Natural killer cell (primary cell): ENCODE results near the gene ZNF3. TPM values are rescaled to one million over a fixed set of nuclear protein-coding genes. Genes with fewer than 3 reads are reported as not detected.

Source experiments
- ATAC-seq, 3 donors: fragments of 150-1000 bp in 2 of 3; fragments of 200-7000 bp in 1 of 3; cut with Tn5 transposase; 1 replicate in 1 of 3; 2 replicates in 2 of 3; pipeline ENCODE4 v1.10.0; 2021; ENCODE audit warnings: mild to moderate bottlenecking in 2 of 3, moderate library complexity in 2 of 3
- DNase-seq, 2 donors: peaks; one replicate each; pipeline versions ENCODE4 v3.0.0 to v3.0.0-alpha.2; 2013 to 2021; ENCODE audit warnings: mixed read lengths in 1 of 2
- H3K27ac ChIP-seq: one replicate; pipeline ENCODE4 v1.5.1; 2013; ENCODE audit warnings: mild to moderate bottlenecking, low read length
- H3K27me3 ChIP-seq: one replicate; pipeline ENCODE4 v1.6.1; 2013; ENCODE audit warnings: low read length; ENCODE audit not compliant: control insufficient read depth, insufficient read depth
- H3K36me3 ChIP-seq: one replicate; pipeline ENCODE4 v1.6.1; 2013; ENCODE audit warnings: low read length; ENCODE audit not compliant: control insufficient read depth, insufficient read depth
- H3K4me1 ChIP-seq: one replicate; pipeline ENCODE4 v1.6.1; 2013; ENCODE audit warnings: low read length; ENCODE audit not compliant: control insufficient read depth, insufficient read depth
- H3K4me3 ChIP-seq: one replicate; pipeline ENCODE4 v1.5.1; 2013; ENCODE audit warnings: low read length
- H3K9me3 ChIP-seq: one replicate; pipeline ENCODE4 v1.6.1; 2013; ENCODE audit warnings: low read length; ENCODE audit not compliant: control insufficient read depth, insufficient read depth
- H3K27ac Mint-ChIP-seq, 2 donors: one replicate each; pipeline ENCODE4 v1.8.0; 2022; ENCODE audit warnings: mild to moderate bottlenecking in 2 of 2, mixed read lengths in 2 of 2, moderate library complexity in 1 of 2
- H3K27me3 Mint-ChIP-seq, 2 donors: one replicate each; pipeline ENCODE4 v1.8.0; 2022; ENCODE audit warnings: low read depth in 2 of 2, mixed read lengths in 2 of 2
- H3K36me3 Mint-ChIP-seq: one replicate; pipeline ENCODE4 v1.8.0; 2022; ENCODE audit warnings: mixed read lengths
- H3K4me1 Mint-ChIP-seq, 2 donors: one replicate each; pipeline ENCODE4 v1.8.0; 2022; ENCODE audit warnings: mixed read lengths in 2 of 2
- H3K4me3 Mint-ChIP-seq: one replicate; pipeline ENCODE4 v1.8.0; 2022; ENCODE audit warnings: mild to moderate bottlenecking, moderate library complexity, mixed read lengths
- H3K9me3 Mint-ChIP-seq, 2 donors: one replicate each; pipeline ENCODE4 v1.8.0; 2022; ENCODE audit warnings: mixed read lengths in 2 of 2
- CTCF ChIP-seq: fragments of 200-600 bp; IDR thresholded peaks from one replicate; pipeline ENCODE4 v1.8.0; 2022; ENCODE audit warnings: antibody characterized with exemption
- WGBS: methylation state at CpG from one replicate; pipeline ENCODE4 v1.1.7; 2013; ENCODE audit warnings: missing lambda C conversion rate; ENCODE audit not compliant: insufficient coverage; 5-methylcytosine and 5-hydroxymethylcytosine counted together
- intact Hi-C: fragments of 100-400 bp; cut with micrococcal nuclease; formaldehyde crosslinking; loops from one replicate; pipeline ENCODE4 v1.14.2; 2022
- total RNA-seq, 4 donors: library from RNA; stranded (reverse); fragments of 120-200 nt in 1 of 4; gene quantifications; one replicate each; pipeline versions ENCODE4 v1.2.3 to v1.2.4, GENCODE V29; 2013 to 2022

Gene ZNF3
- total RNA-seq, 3 donors from 2014 or later (not counting 1 experiment from before 2014, with no cell fraction given): 37.8 to 51.6 (median 49.0) TPM

GRCh38 chr7:100035876-100036275, 45.6 kb downstream of the ZNF3 start:
- 76% methylated on average over 4 of the region's 6 CpGs for WGBS
- intact Hi-C loops: no loop called here
- Histone ChIP-seq H3K4me1 (peaks cover 4% of the 10 kb centered on the region), H3K9me3 (no peaks in the 10 kb centered on the region), H3K27ac (no peak overlapping the region), H3K4me3 (no peak overlapping the region), H3K27me3 (no peaks in the 10 kb centered on the region), H3K36me3 (peaks cover 42% of the 10 kb centered on the region)
- Mint-ChIP-seq H3K4me3 (no peak overlapping the region), H3K4me1 (peaks cover 0 to 5% of the 10 kb centered on the region in 2 donors), H3K27me3 (no peaks in the 10 kb centered on the region), H3K9me3 (no peaks in the 10 kb centered on the region), H3K27ac (no peak overlapping the region), H3K36me3 (peaks cover 22% of the 10 kb centered on the region)
- TF ChIP-seq CTCF: no peak
- DNase-seq: no peak
- ATAC-seq: no peak

- no peak for ATAC-seq
Observed at GRCh38 chr7:100034871-100035510, 46.5 kb downstream of the ZNF3 start.

GRCh38 chr7:100033526-100033925, 48.0 kb downstream of the ZNF3 start:
- TF ChIP-seq CTCF: no peak

More at GRCh38 chr7:100034871-100035510, 46.5 kb downstream of the ZNF3 start:
- no peaks in the 10 kb centered on the region for H3K9me3 ChIP-seq
- Mint-ChIP-seq H3K27me3 (no peaks in the 10 kb centered on the region), H3K4me1 (no peaks in the 10 kb centered on the region), H3K4me3 (no peak overlapping the region), H3K9me3 (no peaks in the 10 kb centered on the region), H3K36me3 (peaks cover 22% of the 10 kb centered on the region), H3K27ac (peak overlapping the region in 1 of 2 donors; percentile 30)
- no peak overlapping the region for H3K4me3 ChIP-seq
- H3K27me3 ChIP-seq: no peaks in the 10 kb centered on the region
- no peak for DNase-seq
- intact Hi-C loops: no loop called here
- H3K36me3 ChIP-seq: peaks cover 45% of the 10 kb centered on the region
- TF ChIP-seq CTCF: no peak
- no peaks in the 10 kb centered on the region for H3K4me1 ChIP-seq
- H3K27ac ChIP-seq: no peak overlapping the region
- WGBS: 94% methylated on average over 8 of the region's 8 CpGs

GRCh38 chr7:100029596-100029995, 51.9 kb downstream of the ZNF3 start:
- peak overlapping the region in 1 of 2 donors; percentile 9 for H3K27ac Mint-ChIP-seq
- no peak for DNase-seq
- peaks cover 50% of the 10 kb centered on the region for H3K36me3 ChIP-seq

More at GRCh38 chr7:100033526-100033925, 48.0 kb downstream of the ZNF3 start:
- H3K4me1 ChIP-seq: no peaks in the 10 kb centered on the region
- Mint-ChIP-seq H3K27me3 (no peaks in the 10 kb centered on the region), H3K27ac (no peak overlapping the region), H3K36me3 (peaks cover 22% of the 10 kb centered on the region), H3K9me3 (no peaks in the 10 kb centered on the region), H3K4me3 (no peak overlapping the region), H3K4me1 (no peaks in the 10 kb centered on the region)
- H3K4me3 ChIP-seq: no peak overlapping the region
- H3K36me3 ChIP-seq: peaks cover 48% of the 10 kb centered on the region
- no peaks in the 10 kb centered on the region for H3K27me3 ChIP-seq
- no peak for ATAC-seq
- WGBS: 100% methylated on average over 5 of the region's 6 CpGs
- no peaks in the 10 kb centered on the region for H3K9me3 ChIP-seq
- H3K27ac ChIP-seq: no peak overlapping the region
- intact Hi-C loops: no loop called here
- DNase-seq: no peak

More at GRCh38 chr7:100029596-100029995, 51.9 kb downstream of the ZNF3 start:
- peaks cover 16% of the 10 kb centered on the region for H3K36me3 Mint-ChIP-seq
- no peak overlapping the region for H3K4me3 Mint-ChIP-seq
- H3K4me1 ChIP-seq: no peaks in the 10 kb centered on the region
- intact Hi-C loops: no loop called here
- H3K27me3 ChIP-seq: no peaks in the 10 kb centered on the region
- no peaks in the 10 kb centered on the region for H3K9me3 Mint-ChIP-seq
- no peaks in the 10 kb centered on the region for H3K27me3 Mint-ChIP-seq
- no peak overlapping the region for H3K27ac ChIP-seq
- TF ChIP-seq CTCF: no peak
- H3K9me3 ChIP-seq: no peaks in the 10 kb centered on the region
- ATAC-seq: no peak
- no peaks in the 10 kb centered on the region for H3K4me1 Mint-ChIP-seq
- 95% methylated on average over 5 of the region's 5 CpGs for WGBS
- no peak overlapping the region for H3K4me3 ChIP-seq
